Bronchus fibroblast of lung (primary cell): ENCODE results near the gene ALAS2. TPM values are rescaled to one million over a fixed set of nuclear protein-coding genes. Genes with fewer than 3 reads are reported as not detected.

ENCODE experiments used
- total RNA-seq: library from RNA; depleted of rRNA; stranded (reverse); fragments of >200 nt; gene quantifications from 2 replicates; pipeline ENCODE4 v1.2.3, GENCODE V29; 2015

ALAS2 gene, protein sequence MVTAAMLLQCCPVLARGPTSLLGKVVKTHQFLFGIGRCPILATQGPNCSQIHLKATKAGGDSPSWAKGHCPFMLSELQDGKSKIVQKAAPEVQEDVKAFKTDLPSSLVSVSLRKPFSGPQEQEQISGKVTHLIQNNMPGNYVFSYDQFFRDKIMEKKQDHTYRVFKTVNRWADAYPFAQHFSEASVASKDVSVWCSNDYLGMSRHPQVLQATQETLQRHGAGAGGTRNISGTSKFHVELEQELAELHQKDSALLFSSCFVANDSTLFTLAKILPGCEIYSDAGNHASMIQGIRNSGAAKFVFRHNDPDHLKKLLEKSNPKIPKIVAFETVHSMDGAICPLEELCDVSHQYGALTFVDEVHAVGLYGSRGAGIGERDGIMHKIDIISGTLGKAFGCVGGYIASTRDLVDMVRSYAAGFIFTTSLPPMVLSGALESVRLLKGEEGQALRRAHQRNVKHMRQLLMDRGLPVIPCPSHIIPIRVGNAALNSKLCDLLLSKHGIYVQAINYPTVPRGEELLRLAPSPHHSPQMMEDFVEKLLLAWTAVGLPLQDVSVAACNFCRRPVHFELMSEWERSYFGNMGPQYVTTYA
- not detected in 2 replicates for total RNA-seq

DNA sequence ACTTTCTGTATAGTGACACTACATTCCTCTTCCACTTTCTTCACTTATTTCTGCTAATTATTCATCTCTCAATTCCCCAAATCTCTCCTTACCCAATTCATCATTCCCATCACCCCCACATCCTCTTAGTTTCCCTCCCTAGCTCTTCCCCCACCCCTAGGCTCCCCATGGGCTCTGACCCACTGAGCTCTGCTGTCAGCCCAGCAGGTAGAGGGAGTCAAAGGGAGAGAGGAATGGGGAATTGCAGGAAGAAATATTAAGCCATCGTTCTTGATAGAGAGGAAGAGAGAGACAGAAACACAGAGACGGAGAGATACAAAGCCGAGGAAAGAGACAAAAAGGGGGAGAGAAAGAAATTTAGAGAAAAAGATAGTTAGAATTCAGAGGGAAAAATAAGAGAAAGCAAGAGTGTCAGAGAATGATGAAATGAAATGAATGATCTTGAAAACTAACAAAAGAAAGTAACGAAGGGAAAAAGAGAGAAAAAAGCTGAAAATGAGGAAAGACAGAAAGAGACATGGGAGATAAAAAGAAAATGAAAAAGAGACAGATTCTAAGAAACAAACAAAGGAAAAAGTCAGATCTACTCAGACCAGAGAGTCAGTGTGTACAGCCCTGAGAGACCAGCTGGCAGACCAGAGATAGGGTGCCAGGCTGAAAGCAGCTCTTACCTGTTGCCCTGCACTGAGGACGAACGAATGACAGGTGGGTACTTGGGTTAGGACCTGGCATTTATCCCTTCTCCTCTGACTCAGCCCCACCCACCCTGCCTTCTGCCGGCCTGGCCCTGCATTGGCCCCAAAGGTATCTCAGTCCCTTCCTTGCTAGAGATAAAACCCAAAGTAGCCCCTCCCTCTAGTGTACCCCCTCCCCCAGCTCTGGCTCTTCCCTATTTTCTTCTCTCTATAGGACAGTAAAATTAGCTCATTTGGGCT is at the start of gene ALAS2:
TSS of gene ALAS2 (minus strand) at position 707 of the 935 bp plus-strand sequence. CDS start 4,977 bp downstream, outside the sequence.

DNA sequence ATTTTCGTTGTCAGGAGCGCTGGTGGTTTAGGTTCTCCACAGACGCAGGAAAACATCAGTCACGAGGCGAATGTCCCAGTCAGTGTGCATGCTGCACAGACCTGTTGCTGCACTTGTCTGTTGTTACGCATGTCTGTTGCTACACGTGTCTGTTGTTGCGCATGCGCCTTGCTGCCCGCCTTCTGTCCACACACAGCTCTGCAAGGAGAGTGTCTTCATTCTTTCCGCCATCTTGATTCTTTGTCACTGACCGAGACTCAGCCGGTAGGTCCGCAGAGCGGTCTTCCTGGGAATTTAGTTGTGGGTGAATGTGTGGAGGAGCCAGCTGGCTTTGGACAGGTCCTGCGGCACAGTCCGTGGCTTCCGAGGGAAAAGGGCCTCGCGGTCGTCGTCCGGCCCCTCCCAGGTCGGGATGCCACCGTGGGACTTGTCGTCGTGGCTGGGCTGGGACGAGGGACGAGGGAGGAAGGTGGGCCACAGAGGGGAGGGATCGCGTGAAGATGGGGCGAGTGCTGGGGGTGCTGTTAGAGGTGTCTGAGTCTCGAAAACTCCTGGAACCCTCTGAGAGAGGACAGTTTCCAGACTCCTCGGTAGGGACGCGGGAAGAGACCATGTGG is 44.2 kb upstream of the ALAS2 start, which contains the start of gene PAGE2B:
TSS of gene PAGE2B (plus strand) at position 180 of the 617 bp plus-strand sequence. CDS start 1,012 bp downstream, outside the sequence.

DNA sequence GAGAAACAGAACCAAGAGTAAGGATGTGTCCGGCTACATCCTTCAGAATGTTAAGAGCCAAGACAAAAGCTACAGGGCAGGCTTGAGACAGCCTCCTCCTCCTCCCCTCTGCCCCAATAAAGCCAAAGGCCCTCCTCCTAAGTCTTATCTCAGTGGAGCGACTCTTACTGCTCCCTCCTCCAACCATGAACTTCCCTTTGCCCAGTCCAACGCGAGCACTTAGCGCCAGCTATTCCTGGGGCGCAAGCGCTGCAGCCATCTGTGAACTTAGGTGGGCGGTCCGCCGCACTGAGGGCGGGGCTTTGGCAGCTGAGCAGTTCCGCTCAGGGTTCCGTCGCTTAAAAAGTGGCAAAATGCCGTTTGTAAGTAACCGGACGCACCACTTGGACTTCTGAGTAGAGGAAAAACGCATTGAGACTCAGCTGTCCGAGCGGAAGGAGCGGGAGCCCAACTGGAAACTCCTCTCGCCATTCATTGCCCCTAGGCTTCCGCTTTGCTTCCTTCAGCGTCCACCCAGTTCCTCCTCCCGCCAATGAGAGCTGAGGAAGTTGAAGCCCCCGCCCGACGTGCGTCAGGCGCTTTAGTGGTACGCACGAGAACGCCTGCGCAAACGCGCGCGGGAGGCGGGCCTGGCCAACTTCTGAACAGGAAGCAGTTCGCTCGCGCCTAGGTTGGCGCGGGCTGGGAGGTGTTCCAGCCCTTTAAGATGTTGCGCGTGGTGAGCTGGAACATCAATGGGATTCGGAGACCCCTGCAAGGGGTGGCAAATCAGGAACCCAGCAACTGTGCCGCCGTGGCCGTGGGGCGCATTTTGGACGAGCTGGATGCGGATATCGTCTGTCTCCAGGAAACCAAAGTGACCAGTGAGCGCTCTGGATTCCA is 30.8 kb downstream of the ALAS2 start, which contains the start of gene APEX2:
TSS of gene APEX2 (plus strand) at position 647 of the 882 bp plus-strand sequence. CDS start at position 707, 60 bp downstream.

DNA sequence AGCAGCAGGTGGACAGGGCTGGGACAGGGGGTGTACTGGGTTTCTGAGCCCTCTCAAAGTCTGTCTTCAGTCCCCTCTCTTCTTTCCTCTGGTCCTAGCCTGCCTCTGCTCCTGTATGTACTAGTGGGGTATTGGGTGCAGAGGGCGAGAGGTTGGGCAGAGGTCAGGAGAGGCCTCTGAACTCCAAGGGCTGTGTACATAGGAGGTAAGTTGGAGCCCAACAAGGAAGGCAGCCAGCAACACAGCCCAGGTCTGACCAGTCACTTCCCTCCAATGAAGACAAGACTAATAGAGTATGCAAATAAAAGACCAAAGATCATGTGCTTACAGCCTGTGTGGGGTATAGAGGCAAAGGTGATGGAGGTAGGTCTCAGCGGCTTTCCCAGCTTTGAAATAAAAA is 36.7 kb downstream of the ALAS2 start, which contains the start of gene PFKFB1:
TSS of gene PFKFB1 (minus strand) at position 90 of the 400 bp plus-strand sequence. CDS start 181 bp downstream, outside the sequence.

Other genes with a start within 250 kb of the ALAS2 start
- gene ITIH6, start 232.7 kb downstream of the ALAS2 start, total RNA-seq = not detected in 2 replicates
- 215 and 219 TPM in 2 replicates for gene MAGED2, start 223.2 kb downstream of the ALAS2 start, total RNA-seq
- gene TRO, start 110.2 kb downstream of the ALAS2 start, total RNA-seq = 19.5 and 20.8 TPM in 2 replicates
- 0.45 TPM in 1 of 2 replicates, not detected in the other for gene PFKFB1, start 36.8 kb downstream of the ALAS2 start, total RNA-seq
- gene APEX2, start 30.6 kb downstream of the ALAS2 start, total RNA-seq = 15.5 and 15.8 TPM in 2 replicates
- gene PAGE2B, start 44.1 kb upstream of the ALAS2 start, total RNA-seq = not detected in 2 replicates
- gene PAGE2, start 58.0 kb upstream of the ALAS2 start, total RNA-seq = not detected in 2 replicates
- not detected in 2 replicates for gene PAGE5, start 189.4 kb upstream of the ALAS2 start, total RNA-seq
- gene PAGE3, start 233.9 kb upstream of the ALAS2 start, total RNA-seq = not detected in 2 replicates